BJ (cell line): Measurements from ENCODE around the gene FGGY. TPM values are rescaled to one million over a fixed set of nuclear protein-coding genes. Genes with fewer than 3 reads are reported as not detected.

Source experiments
- CTCF ChIA-PET: fragments of 350-600 bp; formaldehyde crosslinking; extraction: SDS; loops from one replicate; lab custom pipeline; 2021; ENCODE audit warnings: antibody characterized with exemption, inconsistent platforms; lab: Yijun Ruan, JAX
- POLR2A ChIA-PET: fragments of 300-600 bp; sonication (Branson Sonifier 250); formaldehyde crosslinking; extraction: SDS; loops from one replicate; lab custom pipeline; 2021; ENCODE audit warnings: antibody characterized with exemption; lab: Charles Lee
- DNase-seq: peaks from one replicate; pipeline ENCODE4 v3.0.0-alpha.2; 2011; ENCODE audit warnings: low read depth
- H3K27me3 ChIP-seq: 2 replicates; pipeline ENCODE4 v1.6.0; 2011; ENCODE audit warnings: low read length; ENCODE audit not compliant: control insufficient read depth, insufficient read depth
- H3K36me3 ChIP-seq: 2 replicates; pipeline ENCODE4 v1.5.1; 2011; ENCODE audit warnings: low read length; ENCODE audit not compliant: control insufficient read depth, insufficient read depth
- H3K4me3 ChIP-seq: 2 replicates; pipeline ENCODE4 v1.5.1; 2011; ENCODE audit warnings: low read depth, mild to moderate bottlenecking, control low read depth, low read length
- polyA plus RNA-seq: library from polyadenylated mRNA; depleted of rRNA; stranded (reverse); fragments of >200 nt; gene quantifications from 2 replicates; pipeline ENCODE4 v1.2.3, GENCODE V29; 2011
- TF ChIP-seq, protein P1 (sequence below): IDR thresholded peaks from 2 replicates; pipeline ENCODE4 v1.5.1; 2011; ENCODE audit warnings: low read depth, mild to moderate bottlenecking, control low read depth, inconsistent platforms, low read length, moderate library complexity; ENCODE audit not compliant: insufficient read depth

The FGGY gene
- polyA plus RNA-seq, 1 experiment, result 9.9 TPM

- no peak overlapping the region for H3K4me3 ChIP-seq
- no peaks in the 10 kb centered on the region for H3K36me3 ChIP-seq
- CTCF ChIA-PET, result interaction anchor here (1.5 to 2.2 kb wide), 2 partner anchors 390 to 639 kb away, joined by 5 to 7 read pairs; no protein-coding TSS in a partner anchor
- TF ChIP-seq, protein P1, sequence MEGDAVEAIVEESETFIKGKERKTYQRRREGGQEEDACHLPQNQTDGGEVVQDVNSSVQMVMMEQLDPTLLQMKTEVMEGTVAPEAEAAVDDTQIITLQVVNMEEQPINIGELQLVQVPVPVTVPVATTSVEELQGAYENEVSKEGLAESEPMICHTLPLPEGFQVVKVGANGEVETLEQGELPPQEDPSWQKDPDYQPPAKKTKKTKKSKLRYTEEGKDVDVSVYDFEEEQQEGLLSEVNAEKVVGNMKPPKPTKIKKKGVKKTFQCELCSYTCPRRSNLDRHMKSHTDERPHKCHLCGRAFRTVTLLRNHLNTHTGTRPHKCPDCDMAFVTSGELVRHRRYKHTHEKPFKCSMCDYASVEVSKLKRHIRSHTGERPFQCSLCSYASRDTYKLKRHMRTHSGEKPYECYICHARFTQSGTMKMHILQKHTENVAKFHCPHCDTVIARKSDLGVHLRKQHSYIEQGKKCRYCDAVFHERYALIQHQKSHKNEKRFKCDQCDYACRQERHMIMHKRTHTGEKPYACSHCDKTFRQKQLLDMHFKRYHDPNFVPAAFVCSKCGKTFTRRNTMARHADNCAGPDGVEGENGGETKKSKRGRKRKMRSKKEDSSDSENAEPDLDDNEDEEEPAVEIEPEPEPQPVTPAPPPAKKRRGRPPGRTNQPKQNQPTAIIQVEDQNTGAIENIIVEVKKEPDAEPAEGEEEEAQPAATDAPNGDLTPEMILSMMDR, result no peak
- DNase-seq, result no peak
- H3K27me3 ChIP-seq, result no peaks in the 10 kb centered on the region
- POLR2A ChIA-PET, result no interaction called here
Measured at GRCh38 chr1:59308839-59309238, 11.9 kb downstream of the FGGY start.

DNA sequence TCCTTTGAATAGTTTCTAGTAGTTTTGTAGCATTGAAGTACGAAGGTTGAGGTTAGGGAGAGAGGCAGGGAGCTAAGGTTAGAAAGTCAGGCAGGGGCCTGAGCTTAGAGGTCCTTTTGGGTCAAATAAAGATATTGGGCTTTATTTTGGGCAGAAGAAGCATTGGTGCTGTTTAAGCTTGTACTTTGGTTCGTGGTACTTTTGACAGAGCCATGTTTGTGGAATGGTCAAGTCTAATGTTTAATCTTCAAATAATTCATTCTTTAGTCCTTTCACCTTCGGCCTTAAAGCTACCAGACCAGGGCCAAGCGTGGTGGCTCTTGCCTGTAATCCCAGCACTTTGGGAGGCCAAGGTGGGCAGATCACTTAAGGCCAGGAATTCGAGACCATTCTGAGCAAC lies 12.5 kb downstream of the FGGY start:
- Histone ChIP-seq H3K36me3 (no peaks in the 10 kb centered on the region), H3K4me3 (no peak overlapping the region), H3K27me3 (no peaks in the 10 kb centered on the region)
- ChIA-PET CTCF (no interaction called here), POLR2A (no interaction called here)
- TF ChIP-seq, protein P1, result no peak
- no peak for DNase-seq

- DNase-seq, result no peak
- TF ChIP-seq, protein P1, result no peak
- Histone ChIP-seq H3K4me3 (no peak overlapping the region), H3K36me3 (no peaks in the 10 kb centered on the region), H3K27me3 (no peaks in the 10 kb centered on the region)
- CTCF ChIA-PET, result no interaction called here
- POLR2A ChIA-PET, result no interaction called here
Measured at GRCh38 chr1:59309795-59310548, 13.1 kb downstream of the FGGY start.

DNA sequence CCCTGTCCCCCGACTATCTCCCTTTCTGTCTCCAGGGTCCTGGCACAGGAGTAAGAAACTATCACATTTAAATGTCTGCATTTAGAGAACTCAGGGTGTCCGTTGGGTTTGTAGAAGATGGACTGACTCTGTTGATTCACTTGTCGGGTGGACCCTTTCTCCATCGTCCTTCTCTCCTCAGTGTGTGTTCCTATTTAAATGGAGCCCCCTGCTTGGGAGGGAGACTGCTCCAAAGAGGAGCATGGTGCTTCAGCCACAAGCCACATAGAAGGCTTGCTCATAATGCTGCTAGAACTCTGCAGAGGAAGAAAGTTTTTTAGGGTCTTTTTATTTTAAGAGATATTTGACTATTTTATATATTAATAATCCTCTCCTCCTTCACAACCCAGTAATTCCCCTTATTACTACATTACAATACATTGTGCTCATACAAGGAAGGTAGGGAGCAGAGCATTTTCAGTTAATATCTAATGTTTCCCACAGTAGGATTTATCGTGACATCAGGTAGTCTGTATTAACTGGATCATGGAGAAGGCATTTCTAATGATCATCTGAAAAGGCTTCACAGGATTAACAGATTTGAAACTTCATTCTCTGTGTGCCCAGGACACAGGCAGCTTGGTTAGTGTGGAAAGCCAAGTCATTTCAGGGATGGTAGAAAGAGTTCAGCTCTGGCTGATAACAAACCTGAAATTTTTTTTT lies 13.8 kb downstream of the FGGY start:
- no peak overlapping the region for H3K4me3 ChIP-seq
- no peaks in the 10 kb centered on the region for H3K36me3 ChIP-seq
- H3K27me3 ChIP-seq, result no peaks in the 10 kb centered on the region
- POLR2A ChIA-PET, result no interaction called here
- TF ChIP-seq, protein P1, result no peak
- no peak for DNase-seq
- CTCF ChIA-PET, result no interaction called here

- CTCF ChIA-PET, result interaction anchor here (0.7 to 1.5 kb wide), 3 partner anchors 8 to 370 kb away, joined by 4 to 5 read pairs (median 4); no protein-coding TSS in a partner anchor
- DNase-seq, result no peak
- POLR2A ChIA-PET, result no interaction called here
- Histone ChIP-seq H3K4me3 (no peak overlapping the region), H3K27me3 (no peaks in the 10 kb centered on the region), H3K36me3 (no peaks in the 10 kb centered on the region)
- TF ChIP-seq, protein P1, result no peak
Measured at GRCh38 chr1:59314776-59315528, 18.1 kb downstream of the FGGY start.
